K562 (cell line): ENCODE data around the gene NKD1. TPM values are rescaled to one million over a fixed set of nuclear protein-coding genes. Genes with fewer than 3 reads are reported as not detected.

Source experiments
- ATAC-seq: fragments of 200-7000 bp; cut with Tn5 transposase; 3 replicates; pipeline ENCODE4 v1.9.1; 2020; ENCODE audit warnings: moderate library complexity
- BruUV-seq: library from RNA; stranded (reverse); fragments of 400-500 nt; replicated peaks from 2 replicates; lab custom pipeline; 2021; lab: Mats Ljungman, UMichigan
- CTCF ChIA-PET: fragments of 300-600 bp; formaldehyde crosslinking; extraction: SDS; loops from one replicate; lab custom pipeline; 2021; ENCODE audit warnings: low intra/inter-chr PET ratio; lab: Yijun Ruan, JAX
- POLR2A ChIA-PET: fragments of 300-600, 350-650 bp; sonication (Branson Sonifier 250); formaldehyde crosslinking; extraction: SDS; loops from one replicate; lab custom pipeline; 2021; ENCODE audit warnings: antibody characterized with exemption, inconsistent platforms; lab: Yijun Ruan, JAX
- DNase-seq, 4 experiments: peaks; one replicate each; pipeline versions ENCODE4 v3.0.0 to v3.0.0-alpha.2; 2011 to 2018; ENCODE audit warnings: low spot score in 3 of 4, mixed read lengths in 3 of 4; ENCODE audit errors: extremely low read depth in 1 of 4
- FAIRE-seq: peaks from 2 replicates; lab custom pipeline; 2011; peaks lifted over from hg19 to GRCh38; lab: Jason Lieb, UNC
- H2AFZ ChIP-seq: 2 replicates; pipeline ENCODE4 v1.6.0; 2011; ENCODE audit warnings: low read depth, low read length, control low read depth, inconsistent platforms
- H3K27ac ChIP-seq: fragments of 200-600 bp; 3 replicates; pipeline ENCODE4 v1.8.0; 2011; ENCODE audit warnings: low read depth, mild to moderate bottlenecking, control low read depth, inconsistent platforms, low read length, moderate library complexity, mixed read lengths; ENCODE audit errors: extremely low read depth
- H3K27me3 ChIP-seq, 2 experiments: fragments of 300-600 bp in 1 of 2; 2 replicates in 1 of 2; 3 replicates in 1 of 2; pipeline versions ENCODE4 v1.6.0 to v1.8.0; 2011; ENCODE audit warnings: inconsistent platforms in 2 of 2, low read length in 2 of 2, mild to moderate bottlenecking in 1 of 2, mixed read lengths in 1 of 2, moderate library complexity in 1 of 2; ENCODE audit not compliant: control insufficient read depth in 2 of 2, insufficient read depth in 2 of 2
- H3K36me3 ChIP-seq: fragments of 300-600 bp; 3 replicates; pipeline ENCODE4 v1.8.0; 2011; ENCODE audit warnings: mild to moderate bottlenecking, low read length, inconsistent platforms; ENCODE audit not compliant: control insufficient read depth, insufficient read depth
- H3K4me1 ChIP-seq, 2 experiments: fragments of 200-600 bp in 1 of 2; replicated peaks in 1 of 2; 2 replicates in 1 of 2; 3 replicates in 1 of 2; pipeline versions ENCODE4 v1.5.1 to v1.8.0; 2011; ENCODE audit warnings: inconsistent platforms in 2 of 2, low read length in 2 of 2, mild to moderate bottlenecking in 1 of 2, mixed read lengths in 1 of 2, moderate library complexity in 1 of 2; ENCODE audit not compliant: control insufficient read depth in 2 of 2, insufficient read depth in 2 of 2
- H3K4me2 ChIP-seq: 2 replicates; pipeline ENCODE4 v1.6.1; 2011; ENCODE audit warnings: low read length, control low read depth, inconsistent platforms, mixed read lengths; ENCODE audit not compliant: insufficient read depth
- H3K4me3 ChIP-seq: fragments of 200-600 bp; sonication (generic), shearing (Covaris generic); 2 replicates; pipeline ENCODE4 v1.5.1; 2016; ENCODE audit warnings: control low read depth, inconsistent platforms
- H3K79me2 ChIP-seq: fragments of 200-600 bp; 3 replicates; pipeline ENCODE4 v1.8.0; 2011; ENCODE audit warnings: low read length, inconsistent platforms; ENCODE audit not compliant: control insufficient read depth, insufficient read depth
- H3K9ac ChIP-seq, 2 experiments: 2 replicates each; pipeline versions ENCODE4 v1.6.0 to v1.6.1; 2011; ENCODE audit warnings: low read depth in 2 of 2, low read length in 2 of 2, control low read depth in 1 of 2, inconsistent platforms in 1 of 2, mild to moderate bottlenecking in 1 of 2, mixed read lengths in 1 of 2; ENCODE audit not compliant: insufficient read depth in 1 of 2
- H3K9me1 ChIP-seq: one replicate; pipeline ENCODE4 v1.6.0; 2011; ENCODE audit warnings: inconsistent platforms, mild to moderate bottlenecking, low read length, moderate library complexity; ENCODE audit not compliant: control insufficient read depth, insufficient read depth
- H3K9me3 ChIP-seq: replicated peaks from 2 replicates; pipeline ENCODE4 v1.5.1; 2011; ENCODE audit warnings: low read depth, low read length, inconsistent platforms; ENCODE audit not compliant: control insufficient read depth, insufficient read depth
- H4K20me1 ChIP-seq: replicated peaks from 2 replicates; pipeline ENCODE4 v1.6.1; 2011; ENCODE audit warnings: low read length, inconsistent platforms, mixed read lengths; ENCODE audit not compliant: control insufficient read depth, insufficient read depth
- BCLAF1 ChIP-seq, 2 experiments: fragments of 450-650 bp in 1 of 2; IDR thresholded peaks; 2 replicates each; pipeline ENCODE4 v1.6.1; 2011 to 2017; ENCODE audit warnings: low read depth in 2 of 2, antibody characterized with exemption in 1 of 2, borderline replicate concordance in 1 of 2, low read length in 1 of 2, mild to moderate bottlenecking in 1 of 2, mixed read lengths in 1 of 2; ENCODE audit not compliant: control insufficient read depth in 1 of 2
- CTCF ChIP-seq, 3 experiments: IDR thresholded peaks in 2 of 3; conservative IDR thresholded peaks in 1 of 3; 2 replicates each; pipeline ENCODE4 v1.5.1; 2011 to 2012; ENCODE audit warnings: low read length in 3 of 3, mild to moderate bottlenecking in 3 of 3, control low read depth in 2 of 3, improper control_type of control experiment in 1 of 3, inconsistent platforms in 1 of 3, low read depth in 1 of 3, mixed read lengths in 1 of 3, moderate library complexity in 1 of 3; ENCODE audit not compliant: insufficient read depth in 2 of 3
- HMBOX1 ChIP-seq: sonication (generic); IDR thresholded peaks from 2 replicates; pipeline ENCODE4 v1.6.1; 2016
- MTA3 ChIP-seq: fragments of 450-650 bp; formaldehyde crosslinking; IDR thresholded peaks from 2 replicates; pipeline ENCODE4 v1.6.1; 2017; ENCODE audit warnings: mild to moderate bottlenecking, borderline replicate concordance
- RREB1 ChIP-seq: fragments of 250-450 bp; sonication (Bioruptor Pico); IDR thresholded peaks from 2 replicates; pipeline ENCODE4 v1.4.0; 2020
- TGIF2 ChIP-seq: sonication (generic); formaldehyde crosslinking; IDR thresholded peaks from 2 replicates; pipeline ENCODE4 v1.8.1; 2022; ENCODE audit warnings: mild to moderate bottlenecking, missing genetic modification reagents, moderate library complexity
- WGBS: fragments of 100-300 bp; shearing (Covaris generic); methylation state at CpG from one replicate; pipeline ENCODE4 v1.1.6; 2016; ENCODE audit warnings: low coverage, mixed read lengths; ENCODE audit not compliant: insufficient coverage; ENCODE audit errors: missing lambda C conversion rate; 5-methylcytosine and 5-hydroxymethylcytosine counted together
- in situ Hi-C: fragments of 300-500 bp; cut with MboI; formaldehyde crosslinking; loops from 4 replicates; pipeline ENCODE4 v1.15.0; 2018; ENCODE audit warnings: inconsistent platforms, mixed read lengths
- intact Hi-C: fragments of 100-400 bp; cut with micrococcal nuclease; formaldehyde crosslinking; loops from 2 replicates; pipeline ENCODE4 v1.14.2; 2022
- polyA plus RNA-seq, 8 experiments: library from polyadenylated mRNA; depleted of rRNA in 4 of 8; stranded (reverse) in 5 of 8; unstranded in 3 of 8; fragments of >200 nt; fragmentation: Nextera tagmentation in 2 of 8; fragmentation: Illumina TruSeq in 1 of 8; extraction: Ambion mirVana in 2 of 8; extraction: Trizol in 1 of 8; gene quantifications; 2 replicates each; pipeline versions ENCODE4 v1.2.1 to v1.2.3, GENCODE V29; 2011 to 2014; ENCODE audit warnings: inconsistent platforms in 1 of 8, missing spikeins in 1 of 8
- total RNA-seq, 7 experiments: library from RNA; depleted of rRNA in 6 of 7; stranded (reverse); fragments of >200 nt in 6 of 7; fragmentation: Illumina TruSeq in 2 of 7; extraction: Trizol in 2 of 7; gene quantifications; 2 replicates each; pipeline versions ENCODE4 v1.2.1 to v1.2.3, GENCODE V29; 2011 to 2021; ENCODE audit warnings: low replicate concordance in 1 of 7

The NKD1 gene
- total and polyA plus RNA-seq, 9 of the 15 experiments (the other 6 are each of a cell fraction or from before 2014, with no cell fraction given), result under 0.01 to 0.24 (median 0.04) TPM; not detected in 2

GRCh38 chr16:50667497-50668367 is 119.5 kb downstream of the NKD1 start:
- no peaks in the 10 kb centered on the region for H4K20me1 ChIP-seq

More at GRCh38 chr16:50667497-50668367, 119.5 kb downstream of the NKD1 start:
- ChIA-PET POLR2A (interaction anchor here (0.7 to 1.2 kb wide), 5 partner anchors 9 to 176 kb away, joined by 3 to 5 read pairs (median 3); no protein-coding TSS in a partner anchor), CTCF (interaction anchor here (1.0 kb wide), 1 partner anchor 139 kb away, joined by 5 read pairs; no protein-coding TSS in a partner anchor)
- Histone ChIP-seq H3K27me3 (peaks cover 2 to 14% of the 10 kb centered on the region in 2 experiments; a peak in 3 of 5 replicates), H3K27ac (no peak overlapping the region), H3K4me3 (no peak overlapping the region), H3K4me1 (peaks cover 0 to 5% of the 10 kb centered on the region in 2 experiments; a peak in 2 of 5 replicates), H3K4me2 (peak overlapping the region; percentile 14; the same call in 1 of the 2 replicates), H3K79me2 (no peaks in the 10 kb centered on the region), H3K9me1 (no peaks in the 10 kb centered on the region), H2AFZ (peak overlapping the region; percentile 27; the same call in 1 of the 2 replicates), H3K36me3 (no peaks in the 10 kb centered on the region), H3K9me3 (peaks cover 6% of the 10 kb centered on the region; the same call in 1 of the 2 replicates), H3K9ac (no peak overlapping the region)
- FAIRE-seq (no peak), DNase-seq (no peak), ATAC-seq (no peak)
- 3% methylated on average over 21 of the region's 21 CpGs for WGBS
- intact Hi-C loops, result loop anchor here (10.0 kb wide), 1 partner anchor 73 kb away; no protein-coding TSS in a partner anchor
- no TSS peak for BruUV-seq
- in situ Hi-C loops, result loop anchor here (5.0 to 10.0 kb wide), 2 partner anchors 140 to 293 kb away; no protein-coding TSS in a partner anchor
- TF ChIP-seq RREB1 (CRISPR knock-in tag), result no peak
- peak in 2 of 3 experiments; percentile 44 to 57; a peak in 4 of 6 replicates for TF ChIP-seq CTCF (IDR thresholded peaks at IDR 0.05 in 2 of 3, conservative IDR thresholded peaks at IDR 0.05 in 1 of 3; ENCODE audit: insufficient read depth in 2 of 3, low read depth in 1 of 3, low read length in 3 of 3)
- TF ChIP-seq HMBOX1, result peak; percentile 72
- no peak for TF ChIP-seq TGIF2
- no peak for TF ChIP-seq BCLAF1 (IDR thresholded peaks at IDR 0.05; ENCODE audit: borderline replicate concordance in 1 of 2, control insufficient read depth in 1 of 2, low read depth in 2 of 2, low read length in 1 of 2)
- no peak for TF ChIP-seq MTA3
